Neural cell (in vitro differentiated cells): Measurements from ENCODE around the gene ADGRB3. TPM values are rescaled to one million over a fixed set of nuclear protein-coding genes. Genes with fewer than 3 reads are reported as not detected.

Source experiments
- H2AFZ ChIP-seq: fragments of 200-600, 300-800 bp; sonication (generic), shearing (Covaris generic); 2 replicates; pipeline ENCODE4 v1.6.0; 2014; ENCODE audit warnings: low read depth, mild to moderate bottlenecking, antibody characterized with exemption, low read length, moderate library complexity
- H3F3A ChIP-seq: fragments of 200-600 bp; shearing (Covaris generic); 2 replicates; pipeline ENCODE4 v1.6.1; 2016; ENCODE audit warnings: mild to moderate bottlenecking, moderate library complexity, mixed read lengths, antibody characterized with exemption, low read length; ENCODE audit not compliant: insufficient read depth, poor library complexity, severe bottlenecking
- H3K27ac ChIP-seq: fragments of 200-600, 300-800 bp; sonication (generic), shearing (Covaris generic); 2 replicates; pipeline ENCODE4 v1.5.1; 2014; ENCODE audit warnings: mild to moderate bottlenecking, low read length, moderate library complexity
- H3K27me3 ChIP-seq: fragments of 300-800, 200-600 bp; sonication (generic), shearing (Covaris generic); 2 replicates; pipeline ENCODE4 v1.6.0; 2014; ENCODE audit warnings: mild to moderate bottlenecking, low read depth, low read length, moderate library complexity; ENCODE audit not compliant: insufficient read depth
- H3K36me3 ChIP-seq: fragments of 300-800, 200-600 bp; sonication (generic), shearing (Covaris generic); 2 replicates; pipeline ENCODE4 v1.5.1; 2014; ENCODE audit warnings: mild to moderate bottlenecking, antibody characterized with exemption, low read length, moderate library complexity; ENCODE audit not compliant: insufficient read depth
- H3K4me2 ChIP-seq: fragments of 300-800, 200-600 bp; sonication (generic), shearing (Covaris generic); 2 replicates; pipeline ENCODE4 v1.6.0; 2014; ENCODE audit warnings: mild to moderate bottlenecking, low read length
- H3K4me3 ChIP-seq: fragments of 300-800, 200-600 bp; sonication (generic), shearing (Covaris generic); 2 replicates; pipeline ENCODE4 v1.5.1; 2014; ENCODE audit warnings: mild to moderate bottlenecking, low read length, moderate library complexity
- H3K79me2 ChIP-seq: fragments of 200-600 bp; shearing (Covaris generic); replicated peaks from 2 replicates; pipeline ENCODE4 v1.6.0; 2014; ENCODE audit warnings: mild to moderate bottlenecking, low read length, moderate library complexity; ENCODE audit not compliant: insufficient read depth
- H3K9ac ChIP-seq: fragments of 300-800, 200-600 bp; sonication (generic), shearing (Covaris generic); 2 replicates; pipeline ENCODE4 v1.6.1; 2016; ENCODE audit warnings: mild to moderate bottlenecking, low read length, mixed read lengths
- H3K9me2 ChIP-seq: fragments of 200-600 bp; shearing (Covaris generic); 2 replicates; pipeline ENCODE4 v1.6.1; 2016; ENCODE audit warnings: mild to moderate bottlenecking, low read length, mixed read lengths; ENCODE audit not compliant: insufficient read depth
- H3K9me3 ChIP-seq: fragments of 200-600, 300-800 bp; sonication (generic), shearing (Covaris generic); 2 replicates; pipeline ENCODE4 v1.6.1; 2016; ENCODE audit warnings: mild to moderate bottlenecking, mixed run types, low read length, moderate library complexity, mixed read lengths
- H4K20me1 ChIP-seq: fragments of 200-600 bp; shearing (Covaris generic); 2 replicates; pipeline ENCODE4 v1.6.1; 2016; ENCODE audit warnings: mild to moderate bottlenecking, mixed run types; ENCODE audit not compliant: insufficient read depth
- EP300 ChIP-seq: fragments of 450-650 bp; conservative IDR thresholded peaks from 2 replicates; pipeline ENCODE4 v1.6.1; 2014; ENCODE audit warnings: antibody characterized with exemption, mild to moderate bottlenecking, moderate library complexity; ENCODE audit not compliant: poor library complexity, severe bottlenecking
- EZH2 ChIP-seq: fragments of 200-600, 300-800 bp; shearing (Covaris generic), sonication (generic); IDR thresholded peaks from 2 replicates; pipeline ENCODE4 v1.6.1; 2014; ENCODE audit warnings: antibody characterized with exemption, low read length, borderline replicate concordance, mild to moderate bottlenecking; ENCODE audit not compliant: insufficient read depth, poor library complexity, severe bottlenecking
- MXI1 ChIP-seq: fragments of 450-650 bp; conservative IDR thresholded peaks from 2 replicates; pipeline ENCODE4 v1.6.1; 2014; ENCODE audit warnings: antibody characterized with exemption, mild to moderate bottlenecking; ENCODE audit not compliant: poor library complexity, severe bottlenecking
- POLR2AphosphoS5 ChIP-seq: IDR thresholded peaks from 2 replicates; pipeline ENCODE4 v1.6.1; 2012
- RAD21 ChIP-seq: fragments of 450-650 bp; conservative IDR thresholded peaks from 2 replicates; pipeline ENCODE4 v1.6.1; 2014; ENCODE audit warnings: antibody characterized with exemption, mild to moderate bottlenecking, moderate library complexity
- SMC3 ChIP-seq: fragments of 450-650 bp; conservative IDR thresholded peaks from 2 replicates; pipeline ENCODE4 v1.6.1; 2014; ENCODE audit warnings: antibody characterized with exemption, mild to moderate bottlenecking, moderate library complexity; ENCODE audit not compliant: poor library complexity
- TAF1 ChIP-seq: IDR thresholded peaks from 2 replicates; pipeline ENCODE4 v1.6.1; 2012; ENCODE audit warnings: low read depth
- polyA minus RNA-seq: library from RNA; depleted of rRNA, polyadenylated mRNA; stranded (reverse); fragments of >200 nt; gene quantifications from 2 replicates; pipeline ENCODE4 v1.2.3, GENCODE V29; 2014
- polyA plus RNA-seq: library from polyadenylated mRNA; depleted of rRNA; stranded (reverse); fragments of >200 nt; gene quantifications from 2 replicates; pipeline ENCODE4 v1.2.3, GENCODE V29; 2014
- TF ChIP-seq, protein P1 (sequence below): IDR thresholded peaks from 2 replicates; pipeline ENCODE4 v1.6.1; 2012; ENCODE audit warnings: borderline replicate concordance
- TF ChIP-seq, protein P2 (sequence below): fragments of 450-650 bp; IDR thresholded peaks from 2 replicates; pipeline ENCODE4 v1.5.1; 2014; ENCODE audit warnings: antibody characterized with exemption, mild to moderate bottlenecking, moderate library complexity; ENCODE audit not compliant: poor library complexity, severe bottlenecking

Gene ADGRB3
- 62.4 and 66.5 TPM in 2 replicates for polyA plus RNA-seq
- 162 and 177 TPM in 2 replicates for polyA minus RNA-seq

DNA sequence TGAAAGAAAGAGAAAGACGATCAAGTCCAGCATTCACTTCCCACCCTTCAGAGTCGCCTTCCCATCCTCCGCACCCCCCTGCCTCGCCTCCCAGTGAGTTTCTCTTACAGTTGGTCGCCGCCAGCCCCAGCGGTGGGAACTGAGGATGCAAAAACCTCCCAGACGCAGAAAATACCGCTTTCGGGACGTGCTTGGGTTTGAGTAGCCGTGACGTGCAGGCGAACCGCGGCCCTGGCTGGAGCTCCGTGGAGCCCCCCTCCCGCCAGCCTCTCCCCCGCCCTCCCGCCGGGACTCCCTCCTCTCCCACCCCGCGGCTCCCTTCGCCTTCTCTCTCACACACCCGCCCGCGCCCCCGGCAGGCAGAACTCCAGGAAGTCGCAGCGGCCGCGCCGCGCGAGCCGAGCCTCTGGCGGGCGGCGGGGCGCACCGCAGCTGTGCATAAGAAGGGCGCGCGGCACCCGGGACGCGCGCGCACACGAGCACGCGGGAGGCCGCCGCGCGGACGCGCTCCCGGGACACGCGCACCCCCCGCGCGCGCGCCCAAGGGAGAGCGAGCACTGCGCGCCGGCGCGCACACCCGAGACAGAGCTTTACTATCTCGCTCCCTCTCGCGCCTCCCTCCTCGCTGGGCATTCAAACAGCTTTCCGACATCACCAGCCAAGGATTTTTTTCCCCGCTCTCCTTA lies at the start of gene ADGRB3:
TSS of gene ADGRB3 (plus strand) at position 557 of the 686 bp plus-strand sequence. CDS start 3,394 bp downstream, outside the sequence.
- peak within 1 kb of the TSS; percentile 94 for H3K4me2 ChIP-seq
- peak within 1 kb of the TSS; percentile 62 for H2AFZ ChIP-seq
- H3K79me2 ChIP-seq: peaks cover 46% of the 10 kb centered on the region
- H3F3A ChIP-seq: peaks cover 11% of the 10 kb centered on the region
- peak within 1 kb of the TSS; percentile 82 for H3K4me3 ChIP-seq
- TF ChIP-seq SMC3 (peak; percentile 52), MXI1 (peak; percentile 20), POLR2AphosphoS5 (peak; percentile 76), RAD21 (peak; percentile 35), EZH2 (no peak), EP300 (no peak), TAF1 (no peak)
- TF ChIP-seq, protein P1, sequence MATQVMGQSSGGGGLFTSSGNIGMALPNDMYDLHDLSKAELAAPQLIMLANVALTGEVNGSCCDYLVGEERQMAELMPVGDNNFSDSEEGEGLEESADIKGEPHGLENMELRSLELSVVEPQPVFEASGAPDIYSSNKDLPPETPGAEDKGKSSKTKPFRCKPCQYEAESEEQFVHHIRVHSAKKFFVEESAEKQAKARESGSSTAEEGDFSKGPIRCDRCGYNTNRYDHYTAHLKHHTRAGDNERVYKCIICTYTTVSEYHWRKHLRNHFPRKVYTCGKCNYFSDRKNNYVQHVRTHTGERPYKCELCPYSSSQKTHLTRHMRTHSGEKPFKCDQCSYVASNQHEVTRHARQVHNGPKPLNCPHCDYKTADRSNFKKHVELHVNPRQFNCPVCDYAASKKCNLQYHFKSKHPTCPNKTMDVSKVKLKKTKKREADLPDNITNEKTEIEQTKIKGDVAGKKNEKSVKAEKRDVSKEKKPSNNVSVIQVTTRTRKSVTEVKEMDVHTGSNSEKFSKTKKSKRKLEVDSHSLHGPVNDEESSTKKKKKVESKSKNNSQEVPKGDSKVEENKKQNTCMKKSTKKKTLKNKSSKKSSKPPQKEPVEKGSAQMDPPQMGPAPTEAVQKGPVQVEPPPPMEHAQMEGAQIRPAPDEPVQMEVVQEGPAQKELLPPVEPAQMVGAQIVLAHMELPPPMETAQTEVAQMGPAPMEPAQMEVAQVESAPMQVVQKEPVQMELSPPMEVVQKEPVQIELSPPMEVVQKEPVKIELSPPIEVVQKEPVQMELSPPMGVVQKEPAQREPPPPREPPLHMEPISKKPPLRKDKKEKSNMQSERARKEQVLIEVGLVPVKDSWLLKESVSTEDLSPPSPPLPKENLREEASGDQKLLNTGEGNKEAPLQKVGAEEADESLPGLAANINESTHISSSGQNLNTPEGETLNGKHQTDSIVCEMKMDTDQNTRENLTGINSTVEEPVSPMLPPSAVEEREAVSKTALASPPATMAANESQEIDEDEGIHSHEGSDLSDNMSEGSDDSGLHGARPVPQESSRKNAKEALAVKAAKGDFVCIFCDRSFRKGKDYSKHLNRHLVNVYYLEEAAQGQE: peak; percentile 32
- TF ChIP-seq, protein P2, sequence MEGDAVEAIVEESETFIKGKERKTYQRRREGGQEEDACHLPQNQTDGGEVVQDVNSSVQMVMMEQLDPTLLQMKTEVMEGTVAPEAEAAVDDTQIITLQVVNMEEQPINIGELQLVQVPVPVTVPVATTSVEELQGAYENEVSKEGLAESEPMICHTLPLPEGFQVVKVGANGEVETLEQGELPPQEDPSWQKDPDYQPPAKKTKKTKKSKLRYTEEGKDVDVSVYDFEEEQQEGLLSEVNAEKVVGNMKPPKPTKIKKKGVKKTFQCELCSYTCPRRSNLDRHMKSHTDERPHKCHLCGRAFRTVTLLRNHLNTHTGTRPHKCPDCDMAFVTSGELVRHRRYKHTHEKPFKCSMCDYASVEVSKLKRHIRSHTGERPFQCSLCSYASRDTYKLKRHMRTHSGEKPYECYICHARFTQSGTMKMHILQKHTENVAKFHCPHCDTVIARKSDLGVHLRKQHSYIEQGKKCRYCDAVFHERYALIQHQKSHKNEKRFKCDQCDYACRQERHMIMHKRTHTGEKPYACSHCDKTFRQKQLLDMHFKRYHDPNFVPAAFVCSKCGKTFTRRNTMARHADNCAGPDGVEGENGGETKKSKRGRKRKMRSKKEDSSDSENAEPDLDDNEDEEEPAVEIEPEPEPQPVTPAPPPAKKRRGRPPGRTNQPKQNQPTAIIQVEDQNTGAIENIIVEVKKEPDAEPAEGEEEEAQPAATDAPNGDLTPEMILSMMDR: peak; percentile 61
- H4K20me1 ChIP-seq: no peaks in the 10 kb centered on the region
- H3K9me2 ChIP-seq: peaks cover 4% of the 10 kb centered on the region
- peak within 1 kb of the TSS; percentile 95 for H3K27ac ChIP-seq
- no peaks in the 10 kb centered on the region for H3K36me3 ChIP-seq
- H3K9ac ChIP-seq: peak within 1 kb of the TSS; percentile 88
- H3K9me3 ChIP-seq: no peaks in the 10 kb centered on the region
- H3K27me3 ChIP-seq: no peaks in the 10 kb centered on the region

DNA sequence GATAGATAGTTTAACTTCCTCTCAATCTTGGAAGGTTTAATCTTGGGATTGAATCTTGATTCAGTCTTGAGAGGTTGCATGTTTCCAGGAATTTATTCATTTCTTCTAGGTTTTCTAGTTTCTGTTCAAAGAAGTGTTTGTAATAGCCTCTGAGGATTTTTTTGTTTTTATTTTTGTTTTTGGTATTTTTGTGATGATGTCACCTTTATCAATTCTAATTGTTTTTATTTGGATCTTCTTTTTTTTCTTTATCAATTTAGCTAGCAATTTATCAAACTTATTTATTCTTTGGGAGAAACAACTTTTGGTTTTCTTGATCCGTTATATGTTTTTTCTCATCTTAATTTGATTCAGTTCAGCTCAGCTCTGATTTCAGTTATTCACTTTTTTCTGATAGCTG lies 41.5 kb upstream of the ADGRB3 start:
- TF ChIP-seq, protein P2: no peak
- TF ChIP-seq POLR2AphosphoS5 (no peak), EZH2 (no peak), TAF1 (no peak), RAD21 (no peak), SMC3 (no peak), MXI1 (no peak), EP300 (no peak)
- TF ChIP-seq, protein P1: no peak

More for the DNA sequence above, 41.5 kb upstream of the ADGRB3 start:
- H3K9me2 ChIP-seq: no peaks in the 10 kb centered on the region
- no peaks in the 10 kb centered on the region for H3K27me3 ChIP-seq
- peaks cover 3% of the 10 kb centered on the region for H3K9me3 ChIP-seq
- no peaks in the 10 kb centered on the region for H3K79me2 ChIP-seq
- H2AFZ ChIP-seq: no peak overlapping the region
- no peaks in the 10 kb centered on the region for H3F3A ChIP-seq
- H3K9ac ChIP-seq: no peak overlapping the region
- H3K27ac ChIP-seq: no peak overlapping the region
- H3K36me3 ChIP-seq: no peaks in the 10 kb centered on the region
- H3K4me2 ChIP-seq: no peak overlapping the region
- H3K4me3 ChIP-seq: no peak overlapping the region
- no peaks in the 10 kb centered on the region for H4K20me1 ChIP-seq
